Activated naive CD8-positive, alpha-beta T cell treated with anti-CD3 and anti-CD28 coated beads, Interleukin-2, amount 50 U/mL, for 16 hours (primary cell): ENCODE measurements around the gene MADD.
"Not testable (repeated sequence)": the region's sequence is repeated elsewhere in the genome, so short reads cannot be mapped to it uniquely, and the experiment has no call there.

Experiments used
- DNase-seq: peaks from one replicate; pipeline ENCODE4 v3.0.0-alpha.2; 2020; ENCODE audit warnings: low read depth, low spot score

MADD gene

GRCh38 chr11:47274495-47275235 lies 4.7 kb downstream of the MADD start:
- no peak for DNase-seq

GRCh38 chr11:47276923-47277322 lies 7.0 kb downstream of the MADD start:
- no peak for DNase-seq

- DNase-seq = no peak
Measured at GRCh38 chr11:47278058-47278457, 8.1 kb downstream of the MADD start.

GRCh38 chr11:47278769-47279168 lies 8.8 kb downstream of the MADD start:
- no peak for DNase-seq

- no peak for DNase-seq
Measured at GRCh38 chr11:47280099-47280498, 10.2 kb downstream of the MADD start.

GRCh38 chr11:47280860-47281259 lies 10.9 kb downstream of the MADD start:
- DNase-seq = no peak

GRCh38 chr11:47282462-47282861 lies 12.5 kb downstream of the MADD start:
- DNase-seq = no peak

- DNase-seq = no peak
Measured at GRCh38 chr11:47284151-47284550, 14.2 kb downstream of the MADD start.

- DNase-seq = no peak
Measured at GRCh38 chr11:47285969-47286770, 16.2 kb downstream of the MADD start.

- no peak for DNase-seq
Measured at GRCh38 chr11:47288066-47288465, 18.1 kb downstream of the MADD start.

- DNase-seq = no peak
Measured at GRCh38 chr11:47289856-47290255, 19.9 kb downstream of the MADD start.

- DNase-seq = no peak
Measured at GRCh38 chr11:47295385-47295784, 25.5 kb downstream of the MADD start.

- no peak for DNase-seq
Measured at GRCh38 chr11:47296045-47296444, 26.1 kb downstream of the MADD start.

- DNase-seq = no peak
Measured at GRCh38 chr11:47299078-47299477, 29.1 kb downstream of the MADD start.

- DNase-seq = no peak
Measured at GRCh38 chr11:47302853-47303252, 32.9 kb downstream of the MADD start.

- no peak for DNase-seq
Measured at GRCh38 chr11:47305734-47306483, 36.0 kb downstream of the MADD start.

GRCh38 chr11:47306484-47306844 lies 36.5 kb downstream of the MADD start:
- DNase-seq = no peak

GRCh38 chr11:47308050-47308823 lies 38.3 kb downstream of the MADD start:
- no peak for DNase-seq

- DNase-seq = no peak
Measured at GRCh38 chr11:47314992-47315391, 45.1 kb downstream of the MADD start.

GRCh38 chr11:47316501-47316900 lies 46.6 kb downstream of the MADD start:
- not testable (repeated sequence) for DNase-seq

- no peak for DNase-seq
Measured at GRCh38 chr11:47317064-47317828, 47.3 kb downstream of the MADD start.
